Stimulated activated naive B cell treated with anti-CD40 and anti-IgM and Interleukin-4, amounts not matched to agents 10 μg/mL and 1 μg/mL and 100 μg/mL, for 72 hours (primary cell): ENCODE measurements around the gene SUPT4H1.

ENCODE experiments used
- ATAC-seq, 2 donors: fragments of 150-1000 bp; cut with Tn5 transposase; replicated peaks; 2 replicates each; pipeline ENCODE4 v1.10.0; 2021; ENCODE audit warnings: moderate library complexity in 1 of 2
- DNase-seq: peaks from one replicate; pipeline ENCODE4 v3.0.0; 2021
- H3K27ac Mint-ChIP-seq: one replicate; pipeline ENCODE4 v1.8.0; 2022; ENCODE audit warnings: mild to moderate bottlenecking, mixed read lengths
- H3K27me3 Mint-ChIP-seq, 2 donors: one replicate each; pipeline ENCODE4 v1.8.0; 2022; ENCODE audit warnings: mixed read lengths in 2 of 2
- H3K36me3 Mint-ChIP-seq, 2 donors: one replicate each; pipeline ENCODE4 v1.8.0; 2022; ENCODE audit warnings: mixed read lengths in 2 of 2, mild to moderate bottlenecking in 1 of 2
- H3K4me1 Mint-ChIP-seq, 2 donors: one replicate each; pipeline ENCODE4 v1.8.0; 2022; ENCODE audit warnings: mixed read lengths in 2 of 2, mild to moderate bottlenecking in 1 of 2
- H3K4me3 Mint-ChIP-seq, 2 donors: one replicate each; pipeline ENCODE4 v1.8.0; 2022; ENCODE audit warnings: mild to moderate bottlenecking in 2 of 2, mixed read lengths in 2 of 2, moderate library complexity in 1 of 2
- H3K9me3 Mint-ChIP-seq, 2 donors: one replicate each; pipeline ENCODE4 v1.8.0; 2022; ENCODE audit warnings: mixed read lengths in 2 of 2, mild to moderate bottlenecking in 1 of 2

SUPT4H1 gene

GRCh38 chr17:58385359-58385899, 33.4 kb upstream of the SUPT4H1 start:
- H3K4me3 Mint-ChIP-seq: no peak overlapping the region
- H3K9me3 Mint-ChIP-seq: no peaks in the 10 kb centered on the region
- H3K4me1 Mint-ChIP-seq: peaks cover 16 to 33% of the 10 kb centered on the region in 2 donors
- ATAC-seq: no peak
- H3K27ac Mint-ChIP-seq: no peak overlapping the region
- DNase-seq: no peak
- H3K36me3 Mint-ChIP-seq: peaks cover 3 to 4% of the 10 kb centered on the region in 2 donors
- no peaks in the 10 kb centered on the region for H3K27me3 Mint-ChIP-seq

DNA sequence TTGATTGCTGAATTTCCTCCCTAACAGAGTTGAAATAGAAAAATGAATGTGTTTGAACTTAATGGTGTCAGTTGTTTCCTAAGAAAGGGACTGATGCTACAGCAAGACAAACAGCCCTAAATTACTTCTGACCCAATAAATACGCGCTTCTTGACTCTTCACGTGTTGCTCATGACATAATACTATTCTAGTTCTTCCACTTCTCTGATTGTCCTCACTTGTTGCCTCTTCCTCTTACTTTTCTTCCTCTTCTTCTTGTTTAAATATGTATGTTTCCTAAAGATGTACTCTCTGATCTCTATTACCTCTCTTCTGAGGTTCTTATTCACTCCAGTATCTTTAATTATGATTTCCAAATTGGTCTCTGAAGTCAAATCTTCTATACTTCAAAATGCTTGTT, 32.9 kb upstream of the SUPT4H1 start:
- Mint-ChIP-seq H3K27ac (no peak overlapping the region), H3K36me3 (peaks cover 3 to 4% of the 10 kb centered on the region in 2 donors), H3K4me3 (no peak overlapping the region), H3K4me1 (peaks cover 16 to 33% of the 10 kb centered on the region in 2 donors), H3K27me3 (no peaks in the 10 kb centered on the region), H3K9me3 (no peaks in the 10 kb centered on the region)
- ATAC-seq: no peak
- DNase-seq: no peak

GRCh38 chr17:58383892-58384462, 32.0 kb upstream of the SUPT4H1 start:
- H3K27me3 Mint-ChIP-seq: no peaks in the 10 kb centered on the region
- DNase-seq (no peak), ATAC-seq (no peak)
- H3K27ac Mint-ChIP-seq: no peak overlapping the region
- no peak overlapping the region for H3K4me3 Mint-ChIP-seq
- H3K4me1 Mint-ChIP-seq: peaks cover 16 to 33% of the 10 kb centered on the region in 2 donors
- no peaks in the 10 kb centered on the region for H3K9me3 Mint-ChIP-seq
- H3K36me3 Mint-ChIP-seq: peaks cover 4 to 6% of the 10 kb centered on the region in 2 donors

- no peaks in the 10 kb centered on the region for H3K9me3 Mint-ChIP-seq
- H3K4me3 Mint-ChIP-seq: peak overlapping the region in 1 of 2 donors; percentile 4
- H3K4me1 Mint-ChIP-seq: peaks cover 16 to 33% of the 10 kb centered on the region in 2 donors
Observed at GRCh38 chr17:58382872-58383242, 30.9 kb upstream of the SUPT4H1 start.

DNA sequence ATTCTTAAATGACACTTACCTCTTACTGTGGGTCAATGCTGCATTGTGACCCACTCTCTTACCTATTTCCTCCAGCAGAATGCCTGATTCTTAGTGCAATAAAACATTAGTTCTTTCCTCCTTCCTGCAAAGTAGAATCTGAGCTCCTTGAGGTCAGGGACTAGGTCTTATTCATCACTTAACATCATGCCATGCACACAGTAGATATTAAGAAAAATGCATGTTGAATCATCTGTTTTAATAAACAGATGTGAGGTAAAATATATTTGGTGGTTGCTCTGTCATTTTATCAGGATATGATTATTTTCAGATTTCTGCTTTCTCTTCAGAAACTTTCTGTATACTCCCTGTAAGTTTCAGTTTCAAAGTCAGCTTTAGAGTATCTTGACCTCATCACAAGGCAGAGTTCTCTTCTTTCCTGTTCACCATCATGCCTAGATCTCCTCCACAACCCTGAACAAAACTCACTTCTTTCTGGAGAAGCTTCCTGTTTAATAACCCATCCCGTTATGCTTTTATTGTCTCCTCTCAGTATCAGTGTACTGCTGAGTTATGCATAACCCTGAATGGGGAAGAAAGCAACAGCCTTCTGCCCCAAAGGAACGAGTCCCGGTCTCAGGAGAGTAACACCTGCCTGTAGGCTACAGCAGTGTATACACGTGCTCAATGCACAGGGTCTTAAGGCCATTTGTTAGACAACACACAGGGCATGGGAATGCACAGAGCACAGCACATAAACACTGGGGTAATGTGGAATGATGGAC, 30.3 kb upstream of the SUPT4H1 start:
- peak; percentile 77 to 81 for ATAC-seq
- Mint-ChIP-seq H3K27me3 (no peaks in the 10 kb centered on the region), H3K4me3 (peak overlapping the region in 1 of 2 donors; percentile 4), H3K27ac (peak overlapping the region; percentile 10), H3K36me3 (peaks cover 0 to 6% of the 10 kb centered on the region in 2 donors), H3K9me3 (no peaks in the 10 kb centered on the region), H3K4me1 (peaks cover 20 to 33% of the 10 kb centered on the region in 2 donors)
- DNase-seq: no peak

More at GRCh38 chr17:58382872-58383242, 30.9 kb upstream of the SUPT4H1 start:
- H3K36me3 Mint-ChIP-seq: peaks cover 0 to 6% of the 10 kb centered on the region in 2 donors
- no peaks in the 10 kb centered on the region for H3K27me3 Mint-ChIP-seq
- DNase-seq: no peak
- ATAC-seq: no peak
- H3K27ac Mint-ChIP-seq: no peak overlapping the region

DNA sequence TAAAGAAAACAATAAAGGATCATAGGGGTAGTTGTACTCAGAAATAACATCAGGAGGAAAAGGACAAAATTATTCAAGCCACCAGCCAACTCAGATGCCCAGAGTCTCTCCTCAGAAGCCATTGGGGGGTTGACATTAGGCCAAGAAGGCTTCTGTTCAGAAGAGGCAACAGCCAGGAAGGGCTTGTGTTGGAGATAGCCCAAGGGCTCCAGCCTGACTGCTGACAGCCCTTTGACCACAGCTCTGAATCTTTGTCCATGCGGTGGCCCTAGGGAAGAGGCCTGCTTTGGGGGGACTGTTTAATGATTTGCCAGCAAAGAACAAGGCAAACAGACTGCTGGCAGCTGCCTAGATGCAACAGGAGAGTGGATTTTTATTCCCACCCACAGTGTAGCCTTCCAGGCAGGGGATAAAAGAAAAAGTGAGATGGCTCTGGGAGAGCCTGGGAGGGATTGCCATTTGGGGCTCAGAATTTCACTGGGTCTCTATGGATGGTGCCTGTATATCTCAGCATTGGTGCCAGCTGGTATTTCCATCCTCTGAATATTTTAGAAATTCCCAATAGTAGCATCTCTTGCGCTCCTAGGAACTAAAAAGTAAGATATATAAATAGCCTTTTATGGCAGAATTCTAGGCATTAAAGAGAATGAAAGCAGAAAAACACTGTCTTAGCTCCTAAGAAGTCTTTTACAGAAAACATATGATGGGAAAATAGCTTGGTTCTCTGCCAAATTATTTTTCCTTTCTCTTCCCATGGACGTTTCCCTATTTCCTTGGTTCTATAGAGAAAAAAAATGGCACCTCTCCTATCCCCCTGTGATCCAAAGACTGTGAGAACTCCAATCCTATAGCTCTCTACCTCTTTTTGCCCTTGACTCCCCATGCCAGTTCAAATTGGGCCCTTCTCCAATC, 29.4 kb upstream of the SUPT4H1 start:
- DNase-seq (no peak), ATAC-seq (no peak)
- peaks cover 21 to 39% of the 10 kb centered on the region in 2 donors for H3K4me1 Mint-ChIP-seq
- no peaks in the 10 kb centered on the region for H3K9me3 Mint-ChIP-seq
- peaks cover 0 to 4% of the 10 kb centered on the region in 2 donors for H3K36me3 Mint-ChIP-seq
- no peak overlapping the region for H3K27ac Mint-ChIP-seq
- H3K27me3 Mint-ChIP-seq: no peaks in the 10 kb centered on the region
- no peak overlapping the region for H3K4me3 Mint-ChIP-seq

- DNase-seq (no peak), ATAC-seq (no peak)
- Mint-ChIP-seq H3K4me3 (no peak overlapping the region), H3K9me3 (no peaks in the 10 kb centered on the region), H3K27me3 (no peaks in the 10 kb centered on the region), H3K36me3 (peaks cover 0 to 3% of the 10 kb centered on the region in 2 donors), H3K27ac (no peak overlapping the region), H3K4me1 (peaks cover 23 to 43% of the 10 kb centered on the region in 2 donors)
Observed at GRCh38 chr17:58380207-58381123, 28.5 kb upstream of the SUPT4H1 start.

GRCh38 chr17:58379511-58379824, 27.5 kb upstream of the SUPT4H1 start:
- Mint-ChIP-seq H3K4me1 (peaks cover 28 to 43% of the 10 kb centered on the region in 2 donors), H3K36me3 (peaks cover 2 to 3% of the 10 kb centered on the region in 2 donors), H3K27me3 (no peaks in the 10 kb centered on the region), H3K27ac (no peak overlapping the region), H3K4me3 (no peak overlapping the region), H3K9me3 (no peaks in the 10 kb centered on the region)
- DNase-seq (no peak), ATAC-seq (no peak)

DNA sequence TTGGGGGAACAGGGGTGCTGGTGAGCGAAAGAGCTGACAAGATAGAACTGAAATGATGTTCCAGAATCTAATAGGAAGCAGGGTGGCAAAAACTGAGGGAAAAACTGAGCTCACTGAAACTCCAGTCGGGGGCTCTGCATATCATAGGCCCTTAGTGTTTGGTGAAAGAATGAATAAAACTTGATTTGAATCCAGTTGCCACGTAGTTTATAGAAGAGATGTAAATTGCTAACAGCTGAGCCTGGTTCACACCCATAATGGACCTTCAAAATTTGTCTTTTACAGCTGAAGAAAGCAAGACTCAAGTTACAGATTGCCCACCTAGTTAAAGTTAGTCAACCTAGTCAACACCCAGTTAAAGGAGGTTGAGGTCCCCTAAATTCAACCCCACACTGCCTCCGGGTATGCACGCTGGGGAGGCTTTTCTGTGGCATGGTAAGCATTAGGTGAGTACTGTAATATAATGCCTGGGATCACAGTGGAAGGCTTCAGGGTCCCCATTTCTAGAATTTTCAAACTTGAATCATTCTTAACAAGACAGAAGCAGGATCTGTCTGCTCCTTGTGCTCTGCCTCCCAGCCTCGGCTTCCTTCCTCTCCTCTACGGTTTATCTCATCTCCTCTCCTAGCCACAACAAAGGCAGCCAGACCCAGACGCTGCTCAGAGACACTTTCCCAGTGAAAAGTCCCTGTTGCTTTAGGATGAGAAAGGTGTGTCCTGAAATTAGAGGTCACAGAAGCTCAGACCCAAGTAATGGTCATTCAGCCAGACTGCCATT, 26.9 kb upstream of the SUPT4H1 start:
- no peak overlapping the region for H3K27ac Mint-ChIP-seq
- DNase-seq (no peak), ATAC-seq (no peak)
- no peaks in the 10 kb centered on the region for H3K9me3 Mint-ChIP-seq
- H3K36me3 Mint-ChIP-seq: peaks cover 2 to 4% of the 10 kb centered on the region in 2 donors
- H3K4me1 Mint-ChIP-seq: peaks cover 28 to 41% of the 10 kb centered on the region in 2 donors
- H3K4me3 Mint-ChIP-seq: no peak overlapping the region
- no peaks in the 10 kb centered on the region for H3K27me3 Mint-ChIP-seq

GRCh38 chr17:58377661-58378060, 25.7 kb upstream of the SUPT4H1 start:
- no peak overlapping the region for H3K27ac Mint-ChIP-seq
- ATAC-seq (no peak), DNase-seq (no peak)
- peaks cover 25 to 35% of the 10 kb centered on the region in 2 donors for H3K4me1 Mint-ChIP-seq
- no peaks in the 10 kb centered on the region for H3K9me3 Mint-ChIP-seq
- H3K27me3 Mint-ChIP-seq: no peaks in the 10 kb centered on the region
- H3K36me3 Mint-ChIP-seq: peaks cover 3 to 7% of the 10 kb centered on the region in 2 donors
- H3K4me3 Mint-ChIP-seq: no peak overlapping the region

DNA sequence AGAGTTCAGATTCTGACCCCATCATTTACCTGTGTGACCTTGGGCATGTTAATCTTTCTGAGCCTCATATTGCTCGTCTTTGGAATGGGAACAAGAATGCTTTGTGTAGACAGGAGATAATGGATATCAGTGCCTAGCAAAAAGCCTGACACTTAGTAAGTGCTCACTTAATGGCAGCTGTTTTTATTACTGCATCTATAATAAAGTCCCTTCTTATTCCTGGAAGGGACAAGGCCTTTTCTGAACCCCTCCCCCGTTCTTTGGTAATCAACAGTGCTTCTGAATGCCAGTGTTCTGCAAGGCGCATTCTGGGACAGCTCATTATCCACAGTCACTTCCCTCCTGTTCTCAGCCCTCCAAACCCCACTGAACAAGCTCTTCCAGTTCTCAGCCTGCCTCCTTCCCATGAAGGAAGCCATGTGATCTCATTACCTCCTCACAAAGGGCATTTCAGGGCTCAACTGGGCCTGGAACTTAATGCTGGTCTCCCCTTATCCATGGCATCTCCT, 25.1 kb upstream of the SUPT4H1 start:
- DNase-seq (no peak), ATAC-seq (no peak)
- Mint-ChIP-seq H3K4me3 (no peak overlapping the region), H3K27ac (no peak overlapping the region), H3K9me3 (no peaks in the 10 kb centered on the region), H3K36me3 (peaks cover 5 to 7% of the 10 kb centered on the region in 2 donors), H3K4me1 (peaks cover 20 to 33% of the 10 kb centered on the region in 2 donors), H3K27me3 (no peaks in the 10 kb centered on the region)

DNA sequence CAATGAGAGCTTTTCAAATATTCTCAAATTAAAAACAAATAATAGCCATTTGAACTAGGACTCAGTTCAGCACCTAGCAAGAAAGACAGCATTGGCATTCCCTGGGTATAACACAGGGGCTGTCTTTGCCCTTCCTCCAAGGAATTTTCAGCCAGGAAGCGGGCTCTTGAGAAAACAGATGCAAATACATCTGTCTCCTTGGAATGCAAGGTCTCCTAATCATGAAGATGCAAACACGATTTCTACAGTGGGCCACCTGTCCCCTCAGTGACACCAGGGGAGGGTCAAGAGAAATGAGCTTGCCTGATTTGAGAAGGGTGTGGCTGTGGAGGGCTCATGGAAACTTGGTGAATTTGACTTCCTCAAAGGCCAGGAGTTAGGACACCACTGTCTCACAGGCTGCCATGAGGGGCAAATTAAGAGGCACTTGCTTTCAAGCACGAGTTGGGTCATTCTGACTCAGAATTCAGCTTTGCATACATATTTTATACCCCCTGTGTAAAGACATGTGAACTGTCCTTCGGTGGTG, 24.5 kb upstream of the SUPT4H1 start:
- Mint-ChIP-seq H3K9me3 (no peaks in the 10 kb centered on the region), H3K27ac (no peak overlapping the region), H3K4me3 (no peak overlapping the region), H3K4me1 (peaks cover 16 to 32% of the 10 kb centered on the region in 2 donors), H3K27me3 (no peaks in the 10 kb centered on the region), H3K36me3 (peaks cover 5 to 7% of the 10 kb centered on the region in 2 donors)
- peak in 1 of 2 donors; percentile 31 for ATAC-seq
- no peak for DNase-seq
